ENCODE data around the gene TGFA. TPM values are rescaled to one million over a fixed set of nuclear protein-coding genes. Genes with fewer than 3 reads are reported as not detected.
A peak's percentile ranks its signal among the peaks of the same experiment; 100 is the strongest.

TGFA gene
- total RNA-seq, 1 experiment from 2014 or later: 2.5 TPM

- ATAC-seq (no peak), DNase-seq (ENCODE audit: low spot score) (no peak)
- H3K27me3 Mint-ChIP-seq (ENCODE audit: low read depth): peaks cover 26% of the 10 kb centered on the region
- H3K9me3 Mint-ChIP-seq: peaks cover 4% of the 10 kb centered on the region
- H3K4me1 Mint-ChIP-seq: no peaks in the 10 kb centered on the region
- H3K36me3 Mint-ChIP-seq: no peaks in the 10 kb centered on the region
- ChIA-PET POLR2A (no interaction called here), CTCF (no interaction called here)
- TF ChIP-seq ESRRA (CRISPR knock-in tag; IDR thresholded peaks at IDR 0.05; ENCODE audit: borderline replicate concordance) (no peak), ZNF121 (CRISPR knock-in tag; IDR thresholded peaks at IDR 0.05) (no peak), NFATC4 (CRISPR knock-in tag; IDR thresholded peaks at IDR 0.05) (no peak), ZNF219 (CRISPR knock-in tag; IDR thresholded peaks at IDR 0.05; ENCODE audit: borderline replicate concordance) (no peak), ATF2 (CRISPR knock-in tag; IDR thresholded peaks at IDR 0.05; ENCODE audit: borderline replicate concordance, low read depth) (no peak), JAZF1 (CRISPR knock-in tag; IDR thresholded peaks at IDR 0.05) (no peak), ZNF263 (CRISPR knock-in tag; IDR thresholded peaks at IDR 0.05; ENCODE audit: low read depth) (no peak), ZNF138 (CRISPR knock-in tag; conservative IDR thresholded peaks at IDR 0.05) (no peak), CTCF (IDR thresholded peaks at IDR 0.05) (no peak), MLX (CRISPR knock-in tag; IDR thresholded peaks at IDR 0.05) (no peak), RORB (CRISPR knock-in tag; IDR thresholded peaks at IDR 0.05) (no peak), E2F1 (CRISPR knock-in tag; IDR thresholded peaks at IDR 0.05) (no peak), HMGA2 (CRISPR knock-in tag; IDR thresholded peaks at IDR 0.05) (no peak), USF1 (CRISPR knock-in tag; IDR thresholded peaks at IDR 0.05) (no peak), ZNF317 (CRISPR knock-in tag; IDR thresholded peaks at IDR 0.05; ENCODE audit: borderline replicate concordance, low read depth) (no peak)
- H3K4me3 Mint-ChIP-seq: no peak overlapping the region
- H3K27ac Mint-ChIP-seq: no peak overlapping the region
Measured at GRCh38 chr2:70561893-70562292, 8.3 kb upstream of the TGFA start.

- no peak overlapping the region for H3K4me3 Mint-ChIP-seq
- DNase-seq (ENCODE audit: low spot score) (no peak), ATAC-seq (0 out of 2 replicates have a peak, but pooled peaks have one; percentile 26)
- H3K36me3 Mint-ChIP-seq: no peaks in the 10 kb centered on the region
- peaks cover 38% of the 10 kb centered on the region for H3K27me3 Mint-ChIP-seq (ENCODE audit: low read depth)
- H3K4me1 Mint-ChIP-seq: no peaks in the 10 kb centered on the region
- no peak overlapping the region for H3K27ac Mint-ChIP-seq
- ChIA-PET CTCF (interaction anchor here (0.7 kb wide), 2 partner anchors 95 to 259 kb away, joined by 3 read pairs; partner anchors contain the start of gene FAM136A), POLR2A (no interaction called here)
- peak; percentile 71 for TF ChIP-seq NFYB (CRISPR knock-in tag; conservative IDR thresholded peaks at IDR 0.05; ENCODE audit: low read depth)
- peak; percentile 76 for TF ChIP-seq USF2 (CRISPR knock-in tag; IDR thresholded peaks at IDR 0.05)
- peak; percentile 41; the same call in 1 of the 2 replicates for TF ChIP-seq USF1 (CRISPR knock-in tag; IDR thresholded peaks at IDR 0.05)
- no peak for TF ChIP-seq TEAD4 (CRISPR knock-in tag; IDR thresholded peaks at IDR 0.05)
- TF ChIP-seq NFATC4 (CRISPR knock-in tag; IDR thresholded peaks at IDR 0.05): no peak
- no peak for TF ChIP-seq TEAD1 (CRISPR knock-in tag; IDR thresholded peaks at IDR 0.05)
- TF ChIP-seq ATF2 (CRISPR knock-in tag; IDR thresholded peaks at IDR 0.05; ENCODE audit: borderline replicate concordance, low read depth): no peak
- H3K9me3 Mint-ChIP-seq: peaks cover 4% of the 10 kb centered on the region
Measured at GRCh38 chr2:70560442-70560841, 6.8 kb upstream of the TGFA start.

Measured in WTC11 (cell line).